Anterior cingulate cortex (tissue), 58 donors: ENCODE data around the gene FCRL6.

ENCODE experiments used
- DNase-seq, 58 donors: peaks; one replicate each; lab custom pipeline; 2025; lab: John Stamatoyannopoulos, UW

Gene FCRL6

GRCh38 chr1:159831412-159832141 is 29.4 kb downstream of the FCRL6 start:
- DNase-seq = no peak

DNA sequence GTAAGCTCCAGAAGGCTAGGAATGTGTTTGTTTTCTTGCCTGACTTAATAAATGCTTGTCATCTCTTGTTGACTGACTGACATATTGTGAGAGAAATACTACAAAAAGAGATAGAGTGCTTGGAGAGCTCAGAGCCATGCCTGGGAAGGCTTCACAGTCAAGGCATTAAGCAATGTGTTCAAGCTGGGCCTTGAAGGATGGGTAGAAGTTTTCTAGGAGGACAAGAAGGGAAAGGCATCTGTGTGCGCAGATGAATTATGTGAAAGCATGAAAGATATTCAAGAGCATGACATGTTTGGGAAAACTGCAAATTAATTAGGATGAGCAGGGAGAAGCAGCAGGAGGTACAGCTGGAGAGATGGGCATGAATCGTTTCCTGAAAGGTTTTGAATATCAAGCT is 30.1 kb downstream of the FCRL6 start:
- DNase-seq = no peak

- no peak for DNase-seq
Observed at GRCh38 chr1:159835356-159835755, 33.2 kb downstream of the FCRL6 start.

GRCh38 chr1:159835862-159836525 is 33.8 kb downstream of the FCRL6 start:
- no peak for DNase-seq

- DNase-seq = no peak
Observed at GRCh38 chr1:159838715-159839114, 36.6 kb downstream of the FCRL6 start.

- DNase-seq = no peak
Observed at GRCh38 chr1:159839116-159839849, 37.1 kb downstream of the FCRL6 start.

DNA sequence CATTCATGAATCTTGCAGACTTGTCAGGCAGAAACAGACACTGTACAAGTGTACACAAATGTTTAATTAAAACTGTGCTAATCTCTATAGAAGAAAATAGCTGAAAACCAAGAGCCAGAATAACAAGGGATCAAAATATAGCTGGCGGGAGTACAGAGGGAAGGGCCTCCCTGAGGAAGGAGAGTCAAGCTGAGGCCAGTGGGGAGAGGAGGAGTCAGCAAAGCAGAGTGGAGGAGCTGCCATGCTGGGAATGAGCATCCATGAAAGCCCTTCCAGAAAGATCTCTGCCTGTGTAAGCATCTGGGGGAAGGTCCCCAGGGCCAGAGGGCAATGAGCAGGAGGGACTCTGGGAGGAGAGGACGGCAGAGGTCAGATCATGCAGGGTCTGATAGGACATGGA is 39.6 kb downstream of the FCRL6 start:
- DNase-seq = no peak

DNA sequence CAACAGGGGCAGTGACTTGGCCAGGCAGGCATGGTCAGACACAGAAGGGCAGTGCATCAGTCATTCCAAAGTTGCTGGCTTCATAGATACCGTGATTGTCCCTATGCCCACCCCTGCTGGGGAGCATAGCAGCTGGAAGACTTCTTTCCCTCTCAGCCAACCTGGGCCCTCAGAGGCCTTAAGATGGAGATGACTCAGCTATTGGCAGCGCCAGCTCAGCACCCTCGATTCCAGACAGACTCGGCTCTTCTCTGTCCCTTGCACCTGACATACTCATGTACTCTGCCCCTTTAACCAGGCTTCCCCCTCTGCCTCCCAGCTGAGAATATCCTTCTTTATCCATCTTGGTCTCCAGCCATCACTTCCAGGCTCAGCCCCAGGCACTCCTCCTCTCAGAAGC is 41.3 kb downstream of the FCRL6 start:
- DNase-seq = no peak

DNA sequence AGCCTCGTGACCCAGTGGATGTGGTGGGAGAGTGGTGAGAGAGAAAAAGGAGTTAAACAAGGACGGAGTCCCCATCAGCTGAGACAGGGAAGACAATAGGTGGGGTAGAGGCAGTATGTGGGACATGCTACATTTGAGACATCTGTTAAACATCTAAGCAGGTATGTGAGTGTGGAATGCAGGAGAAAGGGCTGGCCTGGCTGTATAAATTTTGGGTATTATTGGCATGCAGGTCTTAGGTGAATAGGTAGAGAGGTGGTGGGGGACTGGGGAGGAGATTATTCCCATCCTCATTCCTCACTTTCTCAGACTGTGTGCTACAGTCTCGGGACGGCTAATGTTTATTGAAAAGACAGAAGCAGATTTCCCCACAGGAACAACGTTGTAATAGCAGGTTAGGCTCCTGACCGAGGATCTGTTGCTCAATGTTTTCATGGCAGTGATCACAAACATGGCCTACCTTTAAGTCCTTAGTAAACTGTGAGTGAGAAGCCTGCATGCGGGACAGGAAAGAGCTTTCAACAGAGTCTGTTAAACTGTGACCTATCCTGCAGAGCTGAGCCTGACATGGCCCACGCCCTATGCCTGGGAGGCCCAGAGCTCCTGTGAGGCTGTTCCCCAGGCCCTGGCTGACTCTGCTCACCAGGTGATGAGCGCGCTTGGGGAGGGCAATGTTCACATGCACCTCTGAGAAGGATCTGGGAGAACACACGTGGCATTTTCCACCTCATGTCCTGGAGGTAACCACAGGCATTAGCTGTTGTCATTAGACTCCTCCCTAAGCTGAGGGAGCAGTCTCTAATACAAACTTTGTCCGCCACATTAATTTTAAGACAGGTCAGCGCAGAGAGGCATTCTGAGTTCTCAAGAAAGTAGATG is 43.8 kb downstream of the FCRL6 start:
- no peak for DNase-seq

DNA sequence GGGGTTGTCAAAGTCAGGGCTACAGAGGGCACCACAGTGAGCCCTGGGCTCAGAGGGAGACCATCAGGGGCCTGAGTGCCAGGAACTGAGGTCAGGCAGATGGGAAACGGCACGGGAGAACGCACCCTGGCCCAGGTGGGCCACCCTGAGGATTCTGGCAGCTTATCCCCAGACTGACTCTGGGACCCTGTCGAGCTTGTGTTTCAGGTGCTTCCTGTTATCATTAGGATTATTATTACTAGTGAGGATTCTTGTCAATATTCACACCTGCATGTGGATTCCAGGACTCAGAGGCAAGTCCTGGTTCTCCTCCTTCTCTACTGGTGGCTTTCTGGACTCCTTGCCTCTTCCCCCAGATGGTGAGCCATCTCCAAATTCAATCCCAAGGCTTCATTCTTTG is 45.1 kb downstream of the FCRL6 start:
- no peak for DNase-seq

- no peak for DNase-seq
Observed at GRCh38 chr1:159848326-159848725, 46.2 kb downstream of the FCRL6 start.

DNA sequence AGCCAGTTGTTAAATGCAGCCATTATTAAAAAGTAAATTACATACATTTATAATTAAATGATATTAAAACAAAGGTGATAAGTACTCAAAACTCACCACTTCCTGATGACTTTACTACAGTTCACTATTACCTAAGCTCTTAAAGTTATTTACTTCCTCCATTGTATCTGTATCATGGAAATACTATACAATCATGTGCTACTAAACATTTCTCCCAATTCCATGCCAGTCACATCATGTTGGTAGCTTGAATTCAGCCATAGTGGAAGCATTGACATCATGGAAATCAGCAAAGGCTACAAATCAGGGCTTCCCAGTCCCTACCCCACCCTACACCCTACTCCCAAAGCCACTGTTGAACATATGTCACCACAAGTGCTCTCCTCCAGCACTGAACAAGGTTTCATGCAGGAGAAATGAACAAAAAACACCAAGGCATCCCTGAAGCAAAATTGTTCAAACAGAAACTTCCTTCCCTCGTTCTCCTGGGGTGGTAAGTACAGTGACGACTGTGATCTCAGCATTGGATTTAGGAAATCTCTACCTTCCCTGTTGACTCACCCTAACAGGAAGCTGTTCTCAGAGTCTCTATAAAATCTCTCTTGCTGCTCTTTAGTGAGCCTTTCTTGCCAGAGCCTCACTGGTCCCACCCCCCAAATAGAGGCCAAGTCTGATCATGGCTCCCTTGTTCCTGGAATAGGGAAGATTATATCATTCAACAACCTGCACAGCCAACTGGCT is 47.6 kb downstream of the FCRL6 start:
- no peak for DNase-seq

GRCh38 chr1:159851407-159851806 is 49.2 kb downstream of the FCRL6 start:
- DNase-seq = no peak

GRCh38 chr1:159853417-159854115 is 51.4 kb downstream of the FCRL6 start:
- no peak for DNase-seq

- peak in 50 of 58 donors; percentile 10 to 75 (median 49) for DNase-seq
Observed at GRCh38 chr1:159854116-159854692, 52.0 kb downstream of the FCRL6 start.

DNA sequence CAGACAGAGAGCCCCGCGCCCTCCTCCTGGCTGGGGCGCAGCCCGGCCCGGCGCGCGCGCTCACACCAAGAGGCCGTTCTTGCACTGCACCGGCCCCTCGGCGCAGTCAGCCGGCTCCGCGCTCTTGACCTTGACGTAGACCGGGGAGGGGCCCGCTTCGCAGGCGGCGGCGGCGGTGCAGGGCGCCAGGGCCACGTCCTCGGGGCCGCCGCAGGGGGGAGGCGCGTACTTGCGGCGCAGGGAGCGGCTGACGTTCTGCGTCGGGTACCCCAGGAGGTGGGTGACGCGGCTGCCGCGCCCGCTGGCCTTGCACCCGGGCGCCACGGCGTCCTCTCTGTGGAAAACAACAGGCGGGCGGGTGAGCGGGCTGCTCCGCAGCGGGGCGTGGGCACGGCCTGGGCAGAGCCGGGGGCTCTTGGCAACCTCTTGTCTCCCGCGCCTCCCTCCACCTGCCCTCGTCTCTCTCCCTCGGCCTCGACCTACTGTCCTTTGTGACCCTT is 52.6 kb downstream of the FCRL6 start:
- DNase-seq = peak in 55 of 58 donors; percentile 9 to 86 (median 63)

- no peak for DNase-seq
Observed at GRCh38 chr1:159855709-159856108, 53.5 kb downstream of the FCRL6 start.

DNA sequence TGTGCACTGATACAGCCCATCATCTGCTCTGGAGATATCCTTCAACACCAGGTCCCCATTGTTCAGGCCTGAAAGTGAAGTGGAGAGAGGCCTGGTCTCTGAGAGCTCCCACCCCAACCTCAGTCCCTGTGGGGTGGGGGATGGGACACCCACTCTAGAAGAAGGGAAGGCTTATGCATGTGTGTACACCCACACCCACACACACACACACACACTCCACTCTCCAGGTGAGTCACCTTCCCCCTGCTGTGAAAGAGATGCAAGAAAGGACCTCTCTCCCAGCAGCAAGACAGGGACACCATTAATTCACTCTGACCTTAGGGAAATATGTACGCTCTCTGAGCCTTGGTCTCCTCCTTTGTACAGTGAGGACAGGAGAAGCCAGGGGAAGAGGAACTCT is 54.4 kb downstream of the FCRL6 start:
- no peak for DNase-seq

GRCh38 chr1:159857889-159858288 is 55.7 kb downstream of the FCRL6 start:
- DNase-seq = no peak
